PFSK-1 (cell line): ENCODE measurements around the gene ERC2.

Experiments
- POLR2AphosphoS5 ChIP-seq: IDR thresholded peaks from 2 replicates; pipeline ENCODE4 v1.6.1; 2012; ENCODE audit warnings: low read depth, mild to moderate bottlenecking, control low read depth, low read length, moderate library complexity
- SIN3A ChIP-seq: IDR thresholded peaks from 2 replicates; pipeline ENCODE4 v1.6.1; 2012; ENCODE audit warnings: mild to moderate bottlenecking, low read length, moderate library complexity, borderline replicate concordance; ENCODE audit not compliant: insufficient read depth
- TAF1 ChIP-seq: IDR thresholded peaks from 2 replicates; pipeline ENCODE4 v1.6.1; 2012; ENCODE audit warnings: low read length, control low read depth, borderline replicate concordance; ENCODE audit not compliant: insufficient read depth
- TF ChIP-seq, protein P1 (sequence below), 2 experiments: IDR thresholded peaks; 2 replicates each; pipeline versions ENCODE4 v1.6.1 to v1.8.0; 2011 to 2012; ENCODE audit warnings: low read depth in 2 of 2, low read length in 2 of 2, control low read depth in 1 of 2, inconsistent platforms in 1 of 2, mild to moderate bottlenecking in 1 of 2, moderate library complexity in 1 of 2; ENCODE audit not compliant: insufficient read depth in 1 of 2

DNA sequence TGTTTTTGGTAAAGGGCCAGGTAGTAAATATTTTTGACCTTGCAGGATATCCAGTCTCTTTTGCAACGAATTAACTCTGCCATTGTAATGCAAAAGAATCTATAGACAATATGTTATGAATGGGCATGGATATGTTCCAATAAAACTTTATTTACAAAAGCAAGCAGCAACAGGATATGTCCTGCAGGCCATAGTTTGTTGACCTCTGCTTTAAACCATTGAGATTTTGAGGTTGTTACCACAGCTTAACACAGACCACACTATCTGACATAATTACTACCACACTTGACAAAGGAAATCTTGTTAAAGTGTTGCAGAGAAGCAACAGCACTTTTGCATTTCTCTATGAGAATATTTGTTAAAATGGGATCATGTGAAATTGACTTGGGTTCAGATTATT, 349.3 kb downstream of the ERC2 start:
- TF ChIP-seq POLR2AphosphoS5 (no peak), TAF1 (no peak), SIN3A (no peak)
- TF ChIP-seq, protein P1, sequence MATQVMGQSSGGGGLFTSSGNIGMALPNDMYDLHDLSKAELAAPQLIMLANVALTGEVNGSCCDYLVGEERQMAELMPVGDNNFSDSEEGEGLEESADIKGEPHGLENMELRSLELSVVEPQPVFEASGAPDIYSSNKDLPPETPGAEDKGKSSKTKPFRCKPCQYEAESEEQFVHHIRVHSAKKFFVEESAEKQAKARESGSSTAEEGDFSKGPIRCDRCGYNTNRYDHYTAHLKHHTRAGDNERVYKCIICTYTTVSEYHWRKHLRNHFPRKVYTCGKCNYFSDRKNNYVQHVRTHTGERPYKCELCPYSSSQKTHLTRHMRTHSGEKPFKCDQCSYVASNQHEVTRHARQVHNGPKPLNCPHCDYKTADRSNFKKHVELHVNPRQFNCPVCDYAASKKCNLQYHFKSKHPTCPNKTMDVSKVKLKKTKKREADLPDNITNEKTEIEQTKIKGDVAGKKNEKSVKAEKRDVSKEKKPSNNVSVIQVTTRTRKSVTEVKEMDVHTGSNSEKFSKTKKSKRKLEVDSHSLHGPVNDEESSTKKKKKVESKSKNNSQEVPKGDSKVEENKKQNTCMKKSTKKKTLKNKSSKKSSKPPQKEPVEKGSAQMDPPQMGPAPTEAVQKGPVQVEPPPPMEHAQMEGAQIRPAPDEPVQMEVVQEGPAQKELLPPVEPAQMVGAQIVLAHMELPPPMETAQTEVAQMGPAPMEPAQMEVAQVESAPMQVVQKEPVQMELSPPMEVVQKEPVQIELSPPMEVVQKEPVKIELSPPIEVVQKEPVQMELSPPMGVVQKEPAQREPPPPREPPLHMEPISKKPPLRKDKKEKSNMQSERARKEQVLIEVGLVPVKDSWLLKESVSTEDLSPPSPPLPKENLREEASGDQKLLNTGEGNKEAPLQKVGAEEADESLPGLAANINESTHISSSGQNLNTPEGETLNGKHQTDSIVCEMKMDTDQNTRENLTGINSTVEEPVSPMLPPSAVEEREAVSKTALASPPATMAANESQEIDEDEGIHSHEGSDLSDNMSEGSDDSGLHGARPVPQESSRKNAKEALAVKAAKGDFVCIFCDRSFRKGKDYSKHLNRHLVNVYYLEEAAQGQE (IDR thresholded peaks at IDR 0.05; ENCODE audit: insufficient read depth in 1 of 2, low read depth in 2 of 2, low read length in 2 of 2), result no peak
